Middle frontal gyrus (tissue), 1 donor: ENCODE results near the gene ACTR3C.
"Not testable (repeated sequence)": the region's sequence is repeated elsewhere in the genome, so short reads cannot be mapped to it uniquely, and the experiment has no call there.

Source experiments
- DNase-seq: peaks from one replicate; pipeline ENCODE4 v3.0.0-alpha.2; 2015; ENCODE audit warnings: low spot score; ENCODE audit errors: extremely low spot score

ACTR3C gene

GRCh38 chr7:150336746-150337145 is 13.4 kb upstream of the ACTR3C start:
- no peak for DNase-seq

DNA sequence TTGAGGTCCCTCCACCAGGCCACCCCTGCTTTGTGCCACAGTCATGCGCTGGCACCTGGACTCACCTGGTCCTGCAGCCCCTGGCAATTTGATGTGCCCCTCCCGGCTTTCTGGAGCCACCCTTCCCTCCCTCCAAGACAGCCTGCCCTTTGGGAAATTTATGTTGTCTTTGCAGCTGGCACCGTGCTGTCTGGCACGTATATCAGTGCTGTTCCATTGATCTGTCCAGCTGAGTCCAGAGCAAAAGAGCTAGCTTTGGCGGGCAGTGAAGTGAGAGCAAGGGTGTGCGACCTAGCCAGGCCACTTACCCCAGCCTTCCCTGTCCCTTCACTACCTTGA is 12.4 kb upstream of the ACTR3C start:
- no peak for DNase-seq

- DNase-seq, result no peak
Observed at GRCh38 chr7:150335108-150335773, 11.9 kb upstream of the ACTR3C start.

- no peak for DNase-seq
Observed at GRCh38 chr7:150334108-150334507, 10.8 kb upstream of the ACTR3C start.

- DNase-seq, result no peak
Observed at GRCh38 chr7:150333659-150334058, 10.3 kb upstream of the ACTR3C start.

DNA sequence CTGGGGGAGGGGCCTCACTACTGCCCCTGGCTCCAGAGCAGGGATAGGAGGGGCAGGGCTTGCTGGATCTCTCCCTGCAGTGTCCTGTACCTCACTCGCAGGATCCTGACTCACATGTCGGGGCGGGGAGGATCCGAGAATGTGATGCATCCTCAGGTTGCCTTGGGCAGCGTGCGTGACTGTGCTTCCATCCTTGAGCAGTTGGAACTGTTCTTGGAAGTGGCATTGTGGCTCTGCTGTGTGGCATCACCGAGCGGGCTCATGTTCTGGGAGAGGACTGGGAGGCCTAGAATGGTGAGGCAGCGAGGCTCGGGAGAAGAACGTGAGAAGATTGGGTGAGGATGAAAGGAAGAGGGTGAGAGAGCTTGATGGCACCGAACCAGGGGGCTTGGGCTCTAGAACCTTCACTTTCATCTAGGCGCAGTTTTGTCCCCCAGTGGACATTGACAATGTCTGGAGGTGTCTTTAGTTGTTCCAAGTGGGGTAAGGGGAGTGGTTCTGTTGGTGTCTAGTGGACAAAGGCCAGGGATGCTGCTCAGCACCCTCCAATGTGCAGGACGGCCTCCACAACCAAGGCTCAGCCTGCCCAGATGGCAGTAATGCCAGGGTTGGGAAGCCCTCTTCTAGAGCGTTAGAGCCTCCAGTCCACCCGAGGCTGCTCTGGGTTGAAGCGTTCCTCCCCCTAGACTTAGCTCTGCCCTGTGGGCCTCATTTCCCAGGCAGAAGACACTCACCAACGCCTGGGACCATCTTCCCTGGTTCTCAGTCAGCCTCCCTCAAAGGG is 9.7 kb upstream of the ACTR3C start:
- no peak for DNase-seq

- no peak for DNase-seq
Observed at GRCh38 chr7:150330211-150330885, 7.0 kb upstream of the ACTR3C start.

GRCh38 chr7:150329331-150330120 is 6.2 kb upstream of the ACTR3C start:
- DNase-seq, result no peak

- no peak for DNase-seq
Observed at GRCh38 chr7:150327308-150327707, 4.0 kb upstream of the ACTR3C start.

DNA sequence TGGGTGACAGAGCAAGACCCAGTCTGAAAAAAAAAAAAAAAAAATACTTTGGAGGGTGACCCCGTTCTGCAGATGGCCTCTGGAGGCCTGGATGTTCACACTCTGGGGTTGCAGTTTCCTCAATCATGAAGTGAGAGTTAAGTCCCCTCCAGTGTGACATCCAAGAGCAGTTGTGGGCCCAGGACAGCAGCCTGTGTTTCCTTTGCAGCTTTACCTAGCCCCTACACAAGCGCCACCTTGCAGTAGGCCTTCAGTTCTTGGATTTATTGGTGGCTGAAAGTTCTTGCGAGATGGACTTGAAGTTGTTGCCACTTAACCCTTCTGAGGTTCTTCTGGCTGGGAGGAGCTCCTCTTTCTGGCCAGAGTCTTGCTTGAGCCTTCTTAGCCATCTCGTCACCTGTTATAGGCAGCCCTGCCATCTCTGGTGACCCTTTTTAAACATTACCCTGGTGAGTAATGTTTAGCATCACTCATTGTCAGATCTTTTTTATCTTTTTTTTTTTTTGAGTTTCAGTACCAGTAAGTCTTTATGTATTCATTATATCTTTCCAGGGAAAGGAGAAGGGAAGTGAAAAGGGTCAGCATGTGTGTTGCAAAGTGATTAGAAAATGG is 3.4 kb upstream of the ACTR3C start:
- DNase-seq, result no peak

- DNase-seq, result no peak
Observed at GRCh38 chr7:150325901-150326300, 2.6 kb upstream of the ACTR3C start.

GRCh38 chr7:150325110-150325611 is 1.8 kb upstream of the ACTR3C start:
- DNase-seq, result no peak

- no peak for DNase-seq
Observed at GRCh38 chr7:150324373-150324961, 1.1 kb upstream of the ACTR3C start.

DNA sequence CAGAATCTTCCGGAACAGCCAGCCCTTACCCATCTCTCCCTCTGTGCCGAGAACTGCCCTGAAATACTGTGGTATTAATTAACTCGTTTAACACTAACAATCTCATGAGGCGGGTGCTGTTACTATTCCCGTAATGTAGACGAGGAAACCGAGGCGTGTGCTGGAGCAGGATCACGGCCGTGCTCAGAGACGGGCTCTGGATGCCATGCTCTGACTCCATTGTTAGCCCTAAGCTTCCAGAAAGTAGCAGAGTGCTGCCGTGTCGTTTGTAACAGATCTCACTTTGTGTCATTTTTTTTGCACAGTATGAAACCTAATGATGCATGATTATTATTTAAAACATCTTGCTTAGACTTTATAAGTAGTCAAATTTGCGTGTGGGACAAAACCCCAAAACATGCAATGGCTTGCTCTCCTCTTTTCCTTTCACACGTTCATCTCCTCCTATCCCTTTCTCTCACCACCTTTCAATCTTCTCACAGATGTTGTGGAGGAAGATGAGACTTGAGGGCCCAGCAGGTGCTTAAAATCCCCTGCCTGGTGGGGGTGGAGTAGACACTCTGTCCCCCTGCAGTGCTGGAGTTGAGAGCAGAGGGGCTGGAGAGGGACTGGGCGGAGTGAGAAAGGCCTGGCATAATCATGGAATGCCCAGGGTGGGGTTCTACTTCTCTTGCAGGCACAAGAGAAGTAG is 482 bp upstream of the ACTR3C start:
- no peak for DNase-seq

DNA sequence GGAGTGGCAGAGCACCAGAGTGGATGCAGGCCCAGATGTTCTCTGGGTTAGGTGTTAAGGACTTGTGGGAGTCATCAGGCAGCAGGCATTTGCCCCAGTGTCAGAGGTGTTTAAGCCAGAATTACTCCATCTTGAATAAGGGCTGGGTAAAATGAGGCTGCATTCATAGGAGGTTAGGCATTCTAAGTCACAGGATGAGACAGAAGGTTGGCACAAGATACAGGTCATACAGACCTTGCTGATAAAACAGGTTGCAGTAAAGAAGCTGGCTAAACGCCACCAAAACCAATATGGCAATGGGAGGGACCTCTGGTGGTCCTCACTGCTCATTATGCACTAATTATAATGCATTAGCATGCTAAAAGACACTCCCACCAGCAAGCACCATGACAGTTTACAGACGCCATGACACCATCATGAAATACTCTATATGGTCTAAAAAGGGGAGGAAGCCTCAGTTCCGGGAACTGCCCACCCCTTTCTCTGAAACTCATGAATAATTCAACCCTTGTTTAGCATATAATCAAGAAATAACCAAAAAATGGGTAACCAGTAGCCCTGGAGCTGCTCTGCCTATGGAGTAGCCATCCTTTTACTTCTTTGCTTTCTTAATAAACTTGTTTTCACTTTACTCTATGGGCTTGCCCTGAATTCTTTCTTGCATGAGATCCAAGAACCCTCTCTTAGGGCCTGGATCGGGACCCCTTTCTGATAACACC is 1.1 kb downstream of the ACTR3C start:
- DNase-seq, result no peak

GRCh38 chr7:150321788-150322113 is 1.6 kb downstream of the ACTR3C start:
- no peak for DNase-seq

- no peak for DNase-seq
Observed at GRCh38 chr7:150317748-150318444, 5.4 kb downstream of the ACTR3C start.

DNA sequence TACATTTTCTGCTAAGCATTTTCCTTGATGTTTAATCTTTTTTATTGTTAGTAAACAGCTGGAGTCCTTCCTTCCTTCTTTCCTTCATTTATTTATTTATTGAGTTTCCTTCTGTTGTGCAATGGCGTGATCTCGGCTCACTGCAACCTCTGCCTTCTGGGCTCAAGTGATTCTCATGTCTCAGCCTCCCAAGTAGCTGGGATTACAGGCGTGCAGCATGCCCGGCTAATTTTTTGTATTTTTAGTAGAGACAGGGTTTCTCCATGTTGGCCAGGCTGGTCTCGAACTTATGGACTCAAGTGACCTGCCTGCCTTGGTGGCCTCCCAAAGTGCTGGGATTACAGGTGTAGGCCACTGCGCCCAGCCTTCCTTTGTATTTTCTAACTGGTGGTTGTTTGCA is 6.4 kb downstream of the ACTR3C start:
- DNase-seq, result not testable (repeated sequence)

- DNase-seq, result no peak
Observed at GRCh38 chr7:150314639-150315239, 8.6 kb downstream of the ACTR3C start.
